Peyer's patch (tissue), 4 donors: ENCODE results near the gene CDC42SE2. TPM values are rescaled to one million over a fixed set of nuclear protein-coding genes. Genes with fewer than 3 reads are reported as not detected.
"Not testable (repeated sequence)": the region's sequence is repeated elsewhere in the genome, so short reads cannot be mapped to it uniquely, and the experiment has no call there.

Experiments used
- DNase-seq, 3 donors: peaks; one replicate each; pipeline ENCODE4 v3.0.0-alpha.2; 2017 to 2019
- H3K27ac ChIP-seq, 4 donors: fragments of 200-600 bp; sonication (generic); one replicate each; pipeline ENCODE4 v1.5.1; 2016 to 2019
- H3K27me3 ChIP-seq, 2 donors: fragments of 200-600 bp; sonication (generic); one replicate each; pipeline ENCODE4 v1.5.1; 2019
- H3K36me3 ChIP-seq, 3 donors: fragments of 200-600 bp; sonication (generic); one replicate each; pipeline ENCODE4 v1.5.1; 2016 to 2019
- H3K4me1 ChIP-seq, 4 donors: fragments of 200-600 bp; sonication (generic); one replicate each; pipeline ENCODE4 v1.5.1; 2016 to 2019
- H3K4me3 ChIP-seq, 4 donors: fragments of 200-600 bp; sonication (generic); 1 replicate in 3 of 4; 2 replicates in 1 of 4; pipeline ENCODE4 v1.5.1; 2016 to 2019; ENCODE audit warnings: mild to moderate bottlenecking in 1 of 4
- H3K9me3 ChIP-seq, 4 donors: fragments of 200-600 bp; sonication (generic); one replicate each; pipeline ENCODE4 v1.5.1; 2016 to 2019; ENCODE audit warnings: mild to moderate bottlenecking in 1 of 4
- POLR2A ChIP-seq, 2 donors: fragments of 450-650 bp; IDR thresholded peaks; one replicate each; pipeline ENCODE4 v1.5.1; 2017; ENCODE audit warnings: antibody characterized with exemption in 2 of 2, mild to moderate bottlenecking in 2 of 2, moderate library complexity in 2 of 2
- total RNA-seq, 4 donors: library from RNA; depleted of rRNA; stranded (reverse); fragments of >200 nt; gene quantifications; one replicate each; pipeline ENCODE4 v1.1.0, GENCODE V29; 2016
- TF ChIP-seq, protein P1 (sequence below), 6 experiments: fragments of 450-650 bp in 4 of 6; fragments of 200-600 bp in 2 of 6; sonication (generic) in 1 of 6; IDR thresholded peaks; one replicate each; pipeline ENCODE4 v1.5.1; 2017 to 2019; ENCODE audit warnings: antibody characterized with exemption in 6 of 6, mild to moderate bottlenecking in 3 of 6, moderate library complexity in 1 of 6

The CDC42SE2 gene
- total RNA-seq, 4 donors from 2014 or later, result 49.9 to 125 (median 91.4) TPM

DNA sequence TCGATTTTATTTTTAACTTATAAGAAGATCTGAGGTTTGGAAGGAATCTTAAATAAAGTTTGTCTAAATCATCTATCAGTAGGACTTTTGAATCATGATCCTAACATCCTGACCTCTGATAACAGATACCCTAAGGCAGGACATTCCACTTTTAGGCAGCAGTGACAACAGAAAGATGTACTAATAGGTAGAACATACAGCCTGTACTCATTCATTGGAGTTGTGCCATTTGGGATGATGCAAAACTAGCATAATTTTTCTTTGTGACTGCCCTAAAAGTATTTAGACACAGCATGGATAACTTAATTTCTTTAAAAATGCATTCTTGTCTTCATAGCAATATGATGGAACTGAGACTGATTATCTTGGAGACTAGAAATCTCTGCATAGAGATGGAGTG lies 39.7 kb downstream of the CDC42SE2 start:
- DNase-seq, result no peak
- TF ChIP-seq, protein P1, sequence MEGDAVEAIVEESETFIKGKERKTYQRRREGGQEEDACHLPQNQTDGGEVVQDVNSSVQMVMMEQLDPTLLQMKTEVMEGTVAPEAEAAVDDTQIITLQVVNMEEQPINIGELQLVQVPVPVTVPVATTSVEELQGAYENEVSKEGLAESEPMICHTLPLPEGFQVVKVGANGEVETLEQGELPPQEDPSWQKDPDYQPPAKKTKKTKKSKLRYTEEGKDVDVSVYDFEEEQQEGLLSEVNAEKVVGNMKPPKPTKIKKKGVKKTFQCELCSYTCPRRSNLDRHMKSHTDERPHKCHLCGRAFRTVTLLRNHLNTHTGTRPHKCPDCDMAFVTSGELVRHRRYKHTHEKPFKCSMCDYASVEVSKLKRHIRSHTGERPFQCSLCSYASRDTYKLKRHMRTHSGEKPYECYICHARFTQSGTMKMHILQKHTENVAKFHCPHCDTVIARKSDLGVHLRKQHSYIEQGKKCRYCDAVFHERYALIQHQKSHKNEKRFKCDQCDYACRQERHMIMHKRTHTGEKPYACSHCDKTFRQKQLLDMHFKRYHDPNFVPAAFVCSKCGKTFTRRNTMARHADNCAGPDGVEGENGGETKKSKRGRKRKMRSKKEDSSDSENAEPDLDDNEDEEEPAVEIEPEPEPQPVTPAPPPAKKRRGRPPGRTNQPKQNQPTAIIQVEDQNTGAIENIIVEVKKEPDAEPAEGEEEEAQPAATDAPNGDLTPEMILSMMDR (IDR thresholded peaks at IDR 0.05), result no peak
- no peak for TF ChIP-seq POLR2A (IDR thresholded peaks at IDR 0.05)
- H3K9me3 ChIP-seq, result no peaks in the 10 kb centered on the region
- H3K36me3 ChIP-seq, result no peaks in the 10 kb centered on the region
- H3K4me3 ChIP-seq, result no peak overlapping the region
- no peak overlapping the region for H3K27ac ChIP-seq
- H3K4me1 ChIP-seq, result peaks cover 0 to 13% (median 0%) of the 10 kb centered on the region in 4 donors
- no peaks in the 10 kb centered on the region for H3K27me3 ChIP-seq

DNA sequence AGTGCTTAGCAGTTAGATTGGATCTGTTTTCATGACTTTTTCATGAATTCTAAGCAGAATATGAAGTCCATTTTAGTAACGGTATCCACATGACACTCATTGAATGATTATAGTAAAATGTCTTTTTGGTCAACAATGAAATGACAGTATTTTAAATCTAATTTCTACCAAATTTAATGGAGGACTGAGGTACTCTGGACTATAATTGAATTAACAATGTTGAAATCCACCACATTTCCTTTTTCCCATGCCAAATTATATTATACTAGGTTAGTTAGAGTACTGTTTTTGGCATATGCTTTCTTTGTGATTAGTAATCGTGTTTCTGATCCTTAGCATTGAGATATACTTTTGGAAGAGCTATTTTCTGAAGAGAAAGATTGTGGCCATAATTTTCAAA lies 40.6 kb downstream of the CDC42SE2 start:
- no peaks in the 10 kb centered on the region for H3K36me3 ChIP-seq
- no peaks in the 10 kb centered on the region for H3K27me3 ChIP-seq
- TF ChIP-seq, protein P1 (IDR thresholded peaks at IDR 0.05), result no peak
- TF ChIP-seq POLR2A (IDR thresholded peaks at IDR 0.05), result no peak

GRCh38 chr5:131305138-131305689 lies 41.4 kb downstream of the CDC42SE2 start:
- Histone ChIP-seq H3K4me1 (peaks cover 0 to 13% (median 0%) of the 10 kb centered on the region in 4 donors), H3K27ac (no peak overlapping the region), H3K27me3 (no peaks in the 10 kb centered on the region), H3K36me3 (no peaks in the 10 kb centered on the region), H3K4me3 (no peak overlapping the region), H3K9me3 (no peaks in the 10 kb centered on the region)
- TF ChIP-seq, protein P1 (IDR thresholded peaks at IDR 0.05), result no peak
- TF ChIP-seq POLR2A (IDR thresholded peaks at IDR 0.05), result no peak
- DNase-seq, result no peak

More for the DNA sequence above, 40.6 kb downstream of the CDC42SE2 start:
- no peak for DNase-seq
- H3K4me1 ChIP-seq, result peaks cover 0 to 13% (median 0%) of the 10 kb centered on the region in 4 donors
- no peak overlapping the region for H3K4me3 ChIP-seq
- no peak overlapping the region for H3K27ac ChIP-seq
- H3K9me3 ChIP-seq, result no peaks in the 10 kb centered on the region

DNA sequence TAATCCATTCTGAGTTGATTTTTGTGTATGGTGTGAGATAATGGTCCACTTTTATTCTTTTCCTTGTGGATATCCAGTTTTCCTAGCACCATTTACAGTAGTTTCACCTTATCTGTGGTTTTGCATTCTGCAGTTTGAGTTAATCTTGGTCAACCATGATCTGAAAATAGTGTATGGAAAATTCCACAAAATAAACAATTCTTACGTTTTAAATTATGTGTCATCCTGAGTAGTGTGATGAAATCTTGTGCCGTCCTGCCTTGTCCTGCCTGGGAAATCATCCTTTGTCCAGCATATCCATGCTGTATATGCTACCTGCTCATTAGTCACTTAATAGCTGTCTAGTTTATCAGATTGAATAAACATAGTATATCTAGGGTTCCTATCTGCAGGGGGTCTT lies 42.1 kb downstream of the CDC42SE2 start:
- Histone ChIP-seq H3K27ac (no peak overlapping the region), H3K4me3 (no peak overlapping the region), H3K4me1 (peaks cover 0 to 13% (median 0%) of the 10 kb centered on the region in 4 donors), H3K9me3 (no peaks in the 10 kb centered on the region), H3K27me3 (no peaks in the 10 kb centered on the region), H3K36me3 (no peaks in the 10 kb centered on the region)
- TF ChIP-seq POLR2A (IDR thresholded peaks at IDR 0.05), result no peak
- TF ChIP-seq, protein P1 (IDR thresholded peaks at IDR 0.05), result no peak
- no peak for DNase-seq

GRCh38 chr5:131312235-131312772 lies 48.5 kb downstream of the CDC42SE2 start:
- H3K27ac ChIP-seq, result peak overlapping the region; percentile 18 to 65 (median 44)
- not testable (repeated sequence) for H3K36me3 ChIP-seq, H3K27me3 ChIP-seq, H3K9me3 ChIP-seq
- peak overlapping the region; percentile 6 to 45 (median 24) for H3K4me3 ChIP-seq
- H3K4me1 ChIP-seq, result peaks cover 0 to 26% (median 0%) of the 10 kb centered on the region in 4 donors
- DNase-seq, result peak in 2 of 3 donors; percentile 47 to 73

GRCh38 chr5:131316026-131316425 lies 52.2 kb downstream of the CDC42SE2 start:
- peaks cover 0 to 26% (median 0%) of the 10 kb centered on the region in 4 donors for H3K4me1 ChIP-seq
- no peak overlapping the region for H3K4me3 ChIP-seq
- TF ChIP-seq POLR2A (IDR thresholded peaks at IDR 0.05), result no peak
- TF ChIP-seq, protein P1 (IDR thresholded peaks at IDR 0.05), result no peak
- H3K9me3 ChIP-seq, result no peaks in the 10 kb centered on the region
- DNase-seq, result no peak
- peaks cover 0 to 15% (median 0%) of the 10 kb centered on the region in 3 donors for H3K36me3 ChIP-seq
- H3K27ac ChIP-seq, result no peak overlapping the region
- no peaks in the 10 kb centered on the region for H3K27me3 ChIP-seq
